ENCODE data around the gene SLC4A2. TPM values are rescaled to one million over a fixed set of nuclear protein-coding genes. Genes with fewer than 3 reads are reported as not detected.

Gene SLC4A2
- polyA plus RNA-seq, 10 donors, result 43.2 to 57.6 (median 53.7) TPM

- peak in 1 of 3 donors; percentile 53 for DNase-seq
Measured at GRCh38 chr7:151080067-151080521, 20.7 kb downstream of the SLC4A2 start.

GRCh38 chr7:151080522-151081169 lies 21.3 kb downstream of the SLC4A2 start, which contains the start of gene FASTK:
TSS of gene FASTK (minus strand) at chr7:151080809. CDS start at chr7:151080766, 43 bp downstream.
- DNase-seq, result peak; percentile 93 to 97 (median 93)

GRCh38 chr7:151081170-151082101 lies 22.0 kb downstream of the SLC4A2 start:
- peak in 1 of 3 donors; percentile 53 for DNase-seq

GRCh38 chr7:151082141-151083070 lies 23.0 kb downstream of the SLC4A2 start:
- DNase-seq, result no peak

- DNase-seq, result peak in 2 of 3 donors; percentile 69 to 88
Measured at GRCh38 chr7:151083071-151083823, 23.9 kb downstream of the SLC4A2 start, which contains the start of gene TMUB1. TSS of gene TMUB1 (minus strand) at chr7:151083493. CDS start at chr7:151082563, 930 bp downstream.

GRCh38 chr7:151083824-151084160 lies 24.4 kb downstream of the SLC4A2 start:
- no peak for DNase-seq

GRCh38 chr7:151085329-151085690 lies 25.9 kb downstream of the SLC4A2 start:
- DNase-seq, result no peak

GRCh38 chr7:151085691-151086620 lies 26.6 kb downstream of the SLC4A2 start, which contains the start of gene AGAP3:
TSS of gene AGAP3 (plus strand) at chr7:151086475. CDS start at chr7:151086742, 267 bp downstream.
- peak; percentile 83 to 95 (median 90) for DNase-seq

- no peak for DNase-seq
Measured at GRCh38 chr7:151086802-151087244, 27.4 kb downstream of the SLC4A2 start.

GRCh38 chr7:151087245-151088018 lies 28.0 kb downstream of the SLC4A2 start:
- peak in 2 of 3 donors; percentile 62 to 79 for DNase-seq

- DNase-seq, result no peak
Measured at GRCh38 chr7:151088019-151088855, 28.8 kb downstream of the SLC4A2 start.

GRCh38 chr7:151088856-151089699 lies 29.7 kb downstream of the SLC4A2 start:
- DNase-seq, result peak in 2 of 3 donors; percentile 56 to 81

GRCh38 chr7:151089893-151090730 lies 30.7 kb downstream of the SLC4A2 start:
- no peak for DNase-seq

GRCh38 chr7:151091003-151091402 lies 31.6 kb downstream of the SLC4A2 start:
- DNase-seq, result no peak

GRCh38 chr7:151091431-151091830 lies 32.0 kb downstream of the SLC4A2 start:
- DNase-seq, result no peak

GRCh38 chr7:151091988-151092387 lies 32.6 kb downstream of the SLC4A2 start:
- DNase-seq, result no peak
